NCI-H128 (cell line): Measurements from ENCODE around the gene SULT1C4.
"Not testable (repeated sequence)": the region's sequence is repeated elsewhere in the genome, so short reads cannot be mapped to it uniquely, and the experiment has no call there.

ENCODE experiments used
- DNase-seq: peaks from one replicate; lab custom pipeline; 2025; ENCODE audit not compliant: unreplicated experiment; lab: John Stamatoyannopoulos, UW

Gene SULT1C4

DNA sequence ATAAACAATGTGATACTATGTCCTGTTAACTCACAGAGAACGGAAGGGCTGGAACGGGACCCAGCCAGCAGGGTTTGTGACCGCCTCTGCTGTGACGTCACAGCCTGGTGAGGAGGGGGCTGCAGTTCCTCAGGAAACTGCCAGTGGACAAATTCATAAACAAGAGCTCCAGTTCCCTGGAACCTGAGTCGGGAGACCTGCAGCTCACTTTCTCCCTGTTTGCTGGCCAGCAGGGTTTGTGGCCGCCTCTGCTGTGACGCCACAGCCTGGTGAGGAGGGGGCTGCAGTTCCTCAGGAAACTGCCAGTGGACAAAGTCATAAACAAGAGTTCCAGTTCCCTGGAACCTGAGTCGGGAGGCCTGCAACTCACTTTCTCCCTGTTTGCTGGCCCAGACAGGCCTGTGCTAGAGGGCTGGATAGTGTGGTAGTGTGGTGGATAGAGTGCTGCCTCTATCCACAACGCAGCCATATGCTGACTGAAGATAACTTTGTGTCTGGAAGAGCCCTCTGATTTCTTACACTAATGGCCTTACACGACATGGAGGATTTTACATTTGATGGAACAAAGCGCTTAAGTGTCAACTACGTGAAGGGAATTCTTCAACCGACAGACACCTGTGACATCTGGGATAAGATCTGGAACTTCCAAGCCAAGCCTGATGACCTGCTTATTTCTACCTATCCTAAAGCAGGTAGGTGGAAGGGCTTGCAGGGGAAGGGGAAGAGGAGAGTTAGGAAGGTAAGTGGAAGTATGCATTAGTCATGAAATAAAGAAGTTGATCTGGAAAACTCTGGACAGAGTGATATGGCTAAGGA lies at the start of gene SULT1C4:
TSS of gene SULT1C4 (plus strand) at position 140 of the 816 bp plus-strand sequence. CDS start at position 524, 384 bp downstream.
- DNase-seq: no peak

DNA sequence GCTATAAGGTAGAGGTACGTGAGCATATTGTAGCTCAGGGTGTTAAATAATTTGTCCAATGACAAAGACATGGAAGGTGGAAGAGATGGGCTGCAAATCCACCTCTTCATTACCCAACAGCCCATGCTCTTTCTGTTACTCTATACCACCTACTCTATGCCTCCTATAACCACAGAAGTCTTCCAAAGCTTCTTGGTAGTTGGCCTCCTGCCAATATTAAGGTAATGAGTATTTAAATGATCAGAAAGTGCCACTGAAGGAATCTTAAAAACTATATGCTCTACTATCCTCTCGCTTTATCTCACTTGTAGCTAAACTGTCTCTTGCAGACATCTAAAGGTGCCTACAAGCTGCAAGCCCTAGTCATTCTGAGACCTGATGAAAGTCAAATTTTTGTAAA lies 48.0 kb upstream of the SULT1C4 start:
- DNase-seq: no peak

GRCh38 chr2:108330979-108331378 lies 46.8 kb upstream of the SULT1C4 start:
- no peak for DNase-seq

DNA sequence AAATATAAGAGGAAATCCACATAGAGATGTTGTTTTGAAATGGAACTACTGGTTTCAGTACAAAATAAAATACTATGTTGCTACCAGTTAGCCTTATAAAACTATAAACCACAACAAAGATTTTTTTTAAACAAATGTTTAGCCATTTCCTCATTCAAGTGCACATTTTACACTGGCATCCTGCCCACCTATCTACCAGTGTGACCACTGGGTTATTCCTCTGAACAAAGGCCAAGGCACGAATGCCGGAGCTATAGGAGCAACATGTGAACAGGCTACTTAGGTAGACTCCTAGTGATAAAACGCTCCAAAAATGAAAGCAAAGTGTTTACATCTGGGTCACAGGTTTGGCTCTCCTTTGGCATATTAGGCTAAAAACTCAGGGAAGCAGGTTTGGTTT lies 31.8 kb upstream of the SULT1C4 start:
- no peak for DNase-seq

DNA sequence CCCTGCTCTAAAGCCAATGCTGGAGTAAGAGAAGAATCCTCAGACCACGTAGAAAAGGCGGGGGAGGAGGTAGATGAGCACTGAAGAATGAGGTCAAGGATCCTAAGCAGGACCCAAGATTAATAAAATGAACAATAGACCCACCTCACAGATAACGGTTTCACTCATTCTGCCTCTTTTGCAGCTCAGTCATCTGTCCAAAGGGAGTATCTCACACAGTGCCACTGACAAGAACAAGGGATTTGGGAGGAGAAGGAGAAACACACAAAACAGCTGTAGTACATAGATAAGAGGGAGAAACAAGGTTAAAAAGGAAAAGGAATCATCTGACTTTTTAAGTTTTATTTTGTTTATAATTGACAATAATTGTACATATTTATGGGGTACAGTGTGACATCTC lies 30.9 kb upstream of the SULT1C4 start:
- DNase-seq: no peak

DNA sequence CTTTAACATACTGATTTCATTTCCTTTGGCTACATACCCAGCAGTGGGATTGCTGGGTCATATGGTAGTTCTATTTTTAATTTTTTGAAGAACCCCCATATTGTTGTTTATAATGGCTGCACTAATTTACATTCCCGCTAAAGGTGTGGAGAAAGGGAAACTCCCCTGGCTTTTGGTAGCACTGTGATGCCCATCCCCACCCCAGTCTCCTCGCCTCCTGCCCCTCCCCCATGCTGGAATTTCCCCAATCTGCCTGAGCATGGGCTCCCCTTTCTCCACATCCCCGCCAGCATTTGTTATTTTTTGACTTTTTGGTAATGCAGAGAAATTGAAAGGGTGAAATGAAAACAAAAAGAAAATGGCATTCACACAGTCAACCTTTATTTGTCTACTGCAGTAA lies 30.0 kb upstream of the SULT1C4 start:
- no peak for DNase-seq

- no peak for DNase-seq
Measured at GRCh38 chr2:108348816-108349570, 28.8 kb upstream of the SULT1C4 start.

DNA sequence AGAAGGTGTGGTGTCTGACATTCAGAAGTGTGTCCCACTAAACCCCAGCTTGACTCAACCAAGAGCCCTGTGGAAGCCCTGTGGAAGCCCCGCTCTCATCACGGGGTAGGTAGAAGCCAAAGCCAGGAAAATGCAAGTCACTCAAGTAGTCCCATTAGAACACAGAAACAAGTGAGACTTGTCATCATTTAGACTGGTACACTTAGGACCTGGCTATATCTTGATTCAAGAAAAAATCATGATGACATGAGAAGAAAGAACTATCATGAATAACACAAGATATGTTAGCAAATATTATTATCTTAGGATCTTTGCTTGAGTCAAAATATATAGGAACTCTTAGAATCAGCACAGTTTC lies 28.2 kb upstream of the SULT1C4 start:
- no peak for DNase-seq

DNA sequence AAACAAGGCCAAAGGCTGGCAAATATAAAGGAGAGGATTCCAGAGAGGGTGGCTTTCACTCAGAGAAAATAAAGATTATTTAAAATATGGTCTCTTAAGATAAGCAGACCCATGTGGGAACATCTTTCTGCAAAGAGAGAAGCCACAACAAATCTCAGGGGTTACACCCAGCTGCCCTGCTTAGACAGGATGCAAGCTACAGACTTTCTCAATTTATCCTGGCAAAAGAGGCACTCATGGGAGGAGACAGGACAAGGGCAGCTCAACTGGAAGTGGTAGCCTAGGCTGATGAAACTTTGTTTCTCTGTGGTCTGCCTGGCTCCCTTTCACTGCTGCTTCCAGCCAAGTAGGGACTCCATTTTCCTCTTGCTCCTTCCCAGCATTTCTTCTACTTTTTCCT lies 25.9 kb upstream of the SULT1C4 start:
- DNase-seq: no peak

GRCh38 chr2:108354136-108354535 lies 23.6 kb upstream of the SULT1C4 start:
- no peak for DNase-seq

DNA sequence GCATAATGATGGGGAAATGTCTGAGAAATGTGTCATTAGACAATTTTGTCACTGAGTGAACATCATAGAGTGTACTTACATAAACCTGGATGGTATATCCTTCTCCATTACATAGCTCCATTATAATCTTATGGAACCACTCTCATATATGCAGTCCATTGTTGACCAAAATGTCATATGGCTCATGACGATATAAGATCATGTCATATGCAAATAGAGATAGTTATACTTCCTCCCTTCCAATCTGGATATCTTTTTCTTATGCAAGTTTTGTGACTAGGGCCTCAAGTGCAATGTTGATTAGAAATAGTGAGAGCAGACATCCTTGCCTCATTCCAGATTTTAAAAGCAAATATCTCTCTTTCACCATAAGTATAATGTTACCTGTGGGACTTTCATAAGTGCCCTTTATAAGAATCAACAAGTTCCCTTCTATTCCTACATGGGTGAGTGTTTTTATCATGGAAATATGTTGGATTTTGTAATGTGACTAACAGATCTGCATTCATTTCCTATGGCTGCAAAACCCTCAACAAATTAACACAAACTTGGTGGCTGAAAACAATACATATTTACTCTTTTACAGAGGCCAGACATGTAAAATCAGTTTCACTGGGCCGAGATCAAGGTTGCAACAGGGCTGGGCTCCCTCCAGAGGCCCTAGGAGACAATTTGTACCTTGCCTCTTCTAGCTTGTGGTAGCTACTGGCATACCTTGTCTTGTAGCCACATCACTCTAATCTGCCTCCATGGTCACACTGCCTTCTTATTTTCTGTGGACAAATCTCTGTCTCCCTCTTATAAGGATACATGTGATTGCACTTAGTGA lies 21.6 kb upstream of the SULT1C4 start:
- DNase-seq: no peak

DNA sequence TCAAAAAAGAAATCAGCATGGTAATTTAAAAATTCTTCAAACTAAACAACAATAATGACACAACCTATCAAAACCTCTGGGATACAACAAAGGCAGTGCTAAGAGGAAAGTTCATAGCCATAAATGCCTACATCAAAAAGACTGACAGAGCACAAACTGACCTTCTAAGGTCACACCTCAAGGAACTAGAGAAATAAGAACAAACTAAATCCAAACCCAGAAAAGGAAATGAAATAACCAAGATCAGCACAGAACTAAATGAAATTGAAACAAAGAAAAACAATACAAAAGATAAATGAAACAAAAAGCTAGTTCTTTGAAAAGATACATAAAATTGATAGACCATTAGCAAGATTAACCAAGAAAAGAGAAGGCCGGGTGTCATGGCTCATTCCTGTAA lies 18.4 kb upstream of the SULT1C4 start:
- not testable (repeated sequence) for DNase-seq

GRCh38 chr2:108360776-108361468 lies 16.8 kb upstream of the SULT1C4 start:
- DNase-seq: no peak

GRCh38 chr2:108363024-108363907 lies 14.5 kb upstream of the SULT1C4 start:
- no peak for DNase-seq

GRCh38 chr2:108363908-108364225 lies 13.9 kb upstream of the SULT1C4 start:
- DNase-seq: no peak

DNA sequence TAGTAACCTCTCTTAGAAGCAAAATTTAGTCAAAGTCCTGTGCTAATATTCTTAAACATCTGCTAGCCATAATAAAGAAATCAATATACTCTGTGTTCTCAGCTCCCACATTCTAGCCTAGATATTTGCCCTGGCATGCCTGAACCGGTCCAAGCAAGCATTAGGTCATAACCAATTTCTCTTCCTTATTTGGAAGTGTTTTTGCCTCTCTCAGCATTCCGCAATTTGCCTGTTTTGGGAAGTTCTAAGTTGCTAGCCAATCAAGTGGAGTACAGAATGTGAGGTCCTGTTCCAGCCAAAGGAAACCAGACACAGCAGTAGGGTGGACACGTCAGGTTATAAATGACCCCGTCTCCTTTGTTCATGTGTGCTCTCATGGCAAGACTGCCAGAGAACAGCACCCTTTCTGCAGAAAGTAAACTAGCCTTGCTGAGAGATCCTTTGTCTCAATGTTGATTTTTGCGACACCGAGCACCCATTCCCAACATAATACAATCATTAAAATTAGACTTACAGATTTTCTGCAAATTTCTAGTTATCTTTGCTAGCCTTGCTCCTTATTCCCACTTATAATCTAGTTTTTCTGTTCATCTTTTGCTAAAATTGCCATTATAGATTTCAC lies 13.0 kb upstream of the SULT1C4 start:
- no peak for DNase-seq

- DNase-seq: no peak
Measured at GRCh38 chr2:108365656-108366055, 12.1 kb upstream of the SULT1C4 start.

DNA sequence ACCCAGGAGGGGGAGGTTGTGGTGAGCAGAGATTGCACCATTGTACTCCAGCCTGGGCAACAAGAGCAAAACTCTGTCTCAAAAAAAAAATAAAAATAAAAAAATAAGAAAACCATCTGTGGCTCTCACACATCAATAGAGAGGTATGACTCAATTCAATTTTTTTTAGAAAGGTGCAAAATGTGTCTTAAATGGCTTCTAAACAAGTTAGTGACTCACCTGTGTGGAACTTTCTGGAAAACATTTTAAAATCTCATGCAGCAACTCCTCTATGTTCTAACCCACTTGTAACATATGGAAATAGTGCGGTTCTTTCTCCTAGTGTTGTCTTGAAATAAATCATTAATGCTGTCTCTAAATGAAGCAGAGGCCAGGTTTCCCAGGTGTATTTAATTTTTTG lies 10.7 kb upstream of the SULT1C4 start:
- no peak for DNase-seq

GRCh38 chr2:108367561-108368175 lies 10.1 kb upstream of the SULT1C4 start:
- no peak for DNase-seq
